ENCODE measurements around the gene BIK. TPM values are rescaled to one million over a fixed set of nuclear protein-coding genes. Genes with fewer than 3 reads are reported as not detected.

Gene BIK
- total and polyA plus RNA-seq, 2 experiments from 2014 or later = 9.6 to 9.8 TPM

DNA sequence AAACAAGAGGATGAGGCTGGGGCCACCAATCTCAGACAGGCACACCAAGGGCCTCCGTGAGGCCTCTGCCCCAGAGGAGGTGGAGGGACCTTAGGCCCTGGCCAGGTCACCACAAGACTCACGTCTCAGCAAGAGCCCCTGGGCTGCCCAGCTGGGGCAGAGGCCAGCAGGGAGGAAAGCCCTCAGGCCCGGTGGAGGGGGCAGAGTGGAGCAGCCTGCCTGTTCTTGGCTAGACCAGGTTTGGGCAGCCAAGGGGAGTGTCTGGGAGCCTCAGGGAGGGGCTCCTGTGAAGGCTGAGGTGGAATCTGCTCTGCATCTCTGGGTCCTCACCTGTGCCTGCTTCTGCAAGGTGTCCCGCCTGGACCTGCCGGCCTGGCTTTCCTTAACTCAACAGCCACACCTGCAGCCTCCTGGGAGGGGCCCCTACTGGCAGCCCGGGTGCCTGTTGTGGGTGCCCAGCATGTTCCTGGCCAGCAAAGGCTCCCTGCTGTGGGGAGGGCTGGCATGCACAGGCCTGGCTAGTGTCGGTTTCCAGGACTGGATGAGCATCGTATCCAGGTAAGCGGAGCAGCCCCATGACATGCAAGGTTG, 64.5 kb downstream of the BIK start:
- no peak for TF ChIP-seq CREB1 (CRISPR knock-in tag; IDR thresholded peaks at IDR 0.05; ENCODE audit: low read depth)
- TF ChIP-seq ZNF114 (CRISPR knock-in tag; IDR thresholded peaks at IDR 0.05) = no peak
- TF ChIP-seq STAT1 (IDR thresholded peaks at IDR 0.05; ENCODE audit: unreplicated experiment) = no peak
- TF ChIP-seq, protein P1, sequence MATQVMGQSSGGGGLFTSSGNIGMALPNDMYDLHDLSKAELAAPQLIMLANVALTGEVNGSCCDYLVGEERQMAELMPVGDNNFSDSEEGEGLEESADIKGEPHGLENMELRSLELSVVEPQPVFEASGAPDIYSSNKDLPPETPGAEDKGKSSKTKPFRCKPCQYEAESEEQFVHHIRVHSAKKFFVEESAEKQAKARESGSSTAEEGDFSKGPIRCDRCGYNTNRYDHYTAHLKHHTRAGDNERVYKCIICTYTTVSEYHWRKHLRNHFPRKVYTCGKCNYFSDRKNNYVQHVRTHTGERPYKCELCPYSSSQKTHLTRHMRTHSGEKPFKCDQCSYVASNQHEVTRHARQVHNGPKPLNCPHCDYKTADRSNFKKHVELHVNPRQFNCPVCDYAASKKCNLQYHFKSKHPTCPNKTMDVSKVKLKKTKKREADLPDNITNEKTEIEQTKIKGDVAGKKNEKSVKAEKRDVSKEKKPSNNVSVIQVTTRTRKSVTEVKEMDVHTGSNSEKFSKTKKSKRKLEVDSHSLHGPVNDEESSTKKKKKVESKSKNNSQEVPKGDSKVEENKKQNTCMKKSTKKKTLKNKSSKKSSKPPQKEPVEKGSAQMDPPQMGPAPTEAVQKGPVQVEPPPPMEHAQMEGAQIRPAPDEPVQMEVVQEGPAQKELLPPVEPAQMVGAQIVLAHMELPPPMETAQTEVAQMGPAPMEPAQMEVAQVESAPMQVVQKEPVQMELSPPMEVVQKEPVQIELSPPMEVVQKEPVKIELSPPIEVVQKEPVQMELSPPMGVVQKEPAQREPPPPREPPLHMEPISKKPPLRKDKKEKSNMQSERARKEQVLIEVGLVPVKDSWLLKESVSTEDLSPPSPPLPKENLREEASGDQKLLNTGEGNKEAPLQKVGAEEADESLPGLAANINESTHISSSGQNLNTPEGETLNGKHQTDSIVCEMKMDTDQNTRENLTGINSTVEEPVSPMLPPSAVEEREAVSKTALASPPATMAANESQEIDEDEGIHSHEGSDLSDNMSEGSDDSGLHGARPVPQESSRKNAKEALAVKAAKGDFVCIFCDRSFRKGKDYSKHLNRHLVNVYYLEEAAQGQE (IDR thresholded peaks at IDR 0.05; ENCODE audit: unreplicated experiment) = no peak
- H3K36me3 Mint-ChIP-seq (ENCODE audit: low read depth) = peaks cover 78% of the 10 kb centered on the region
- H3K4me3 Mint-ChIP-seq = no peak overlapping the region
- no peaks in the 10 kb centered on the region for H3K4me1 ChIP-seq (ENCODE audit: insufficient read depth)
- no peaks in the 10 kb centered on the region for H3F3A ChIP-seq (replicated peaks; ENCODE audit: low read depth)
- H2AFZ ChIP-seq = no peak overlapping the region
- no peaks in the 10 kb centered on the region for H3K9me2 ChIP-seq (ENCODE audit: insufficient read depth)
- H3K27me3 ChIP-seq (ENCODE audit: insufficient read depth) = no peaks in the 10 kb centered on the region
- H4K20me1 ChIP-seq (replicated peaks; ENCODE audit: insufficient read depth) = no peaks in the 10 kb centered on the region; the same call in 1 of the 2 replicates
- peaks cover 13% of the 10 kb centered on the region; the same call in 1 of the 2 replicates for H3K36me3 ChIP-seq (ENCODE audit: insufficient read depth)
- DNase-seq (ENCODE audit: low spot score) = no peak
- no peak for ATAC-seq
- H3K27ac Mint-ChIP-seq = no peak overlapping the region
- H3K4me3 ChIP-seq = no peak overlapping the region
- no peak overlapping the region for H3K4me2 ChIP-seq
- H3K79me2 ChIP-seq (replicated peaks; ENCODE audit: insufficient read depth) = no peaks in the 10 kb centered on the region
- H3K4me1 Mint-ChIP-seq = no peaks in the 10 kb centered on the region
- H3K27me3 Mint-ChIP-seq (ENCODE audit: insufficient read depth, low read depth, poor library complexity) = peaks cover 10% of the 10 kb centered on the region
- no peak overlapping the region for H3K27ac ChIP-seq (ENCODE audit: low read depth)
- no peaks in the 10 kb centered on the region; the same call in 2 of the 3 replicates for H3K9me3 Mint-ChIP-seq

DNA sequence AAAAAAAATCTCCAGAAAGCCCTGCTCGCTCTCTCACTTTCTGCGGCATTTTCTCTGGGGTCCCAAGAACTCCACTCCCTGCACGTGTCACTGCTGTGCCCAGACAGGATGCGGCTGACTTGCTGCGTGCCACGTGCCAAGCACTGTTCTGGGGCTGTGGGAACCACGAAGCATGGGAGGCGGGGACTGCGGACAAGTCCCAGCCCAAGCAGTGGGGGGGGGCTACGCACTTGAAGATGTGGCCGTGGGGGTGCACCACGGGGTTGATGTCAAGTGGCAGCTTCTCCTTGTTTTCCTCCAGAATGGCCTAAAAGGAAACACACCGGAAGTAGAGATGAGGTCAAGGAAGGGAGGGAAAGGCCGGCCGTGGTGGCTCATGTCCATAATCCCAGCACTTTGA, 65.5 kb downstream of the BIK start:
- TF ChIP-seq ZNF114 (CRISPR knock-in tag; IDR thresholded peaks at IDR 0.05) (no peak), JUNB (IDR thresholded peaks at IDR 0.05; ENCODE audit: unreplicated experiment) (no peak), ZNF331 (CRISPR knock-in tag; IDR thresholded peaks at IDR 0.05; ENCODE audit: low read depth) (no peak), NANOG (IDR thresholded peaks at IDR 0.05; ENCODE audit: borderline replicate concordance) (no peak), CREB1 (CRISPR knock-in tag; IDR thresholded peaks at IDR 0.05; ENCODE audit: low read depth) (no peak), EZH2phosphoT487 (IDR thresholded peaks at IDR 0.05; ENCODE audit: unreplicated experiment) (no peak), EZH2 (IDR thresholded peaks at IDR 0.05; ENCODE audit: low read depth, unreplicated experiment) (no peak)
- TF ChIP-seq, protein P2, sequence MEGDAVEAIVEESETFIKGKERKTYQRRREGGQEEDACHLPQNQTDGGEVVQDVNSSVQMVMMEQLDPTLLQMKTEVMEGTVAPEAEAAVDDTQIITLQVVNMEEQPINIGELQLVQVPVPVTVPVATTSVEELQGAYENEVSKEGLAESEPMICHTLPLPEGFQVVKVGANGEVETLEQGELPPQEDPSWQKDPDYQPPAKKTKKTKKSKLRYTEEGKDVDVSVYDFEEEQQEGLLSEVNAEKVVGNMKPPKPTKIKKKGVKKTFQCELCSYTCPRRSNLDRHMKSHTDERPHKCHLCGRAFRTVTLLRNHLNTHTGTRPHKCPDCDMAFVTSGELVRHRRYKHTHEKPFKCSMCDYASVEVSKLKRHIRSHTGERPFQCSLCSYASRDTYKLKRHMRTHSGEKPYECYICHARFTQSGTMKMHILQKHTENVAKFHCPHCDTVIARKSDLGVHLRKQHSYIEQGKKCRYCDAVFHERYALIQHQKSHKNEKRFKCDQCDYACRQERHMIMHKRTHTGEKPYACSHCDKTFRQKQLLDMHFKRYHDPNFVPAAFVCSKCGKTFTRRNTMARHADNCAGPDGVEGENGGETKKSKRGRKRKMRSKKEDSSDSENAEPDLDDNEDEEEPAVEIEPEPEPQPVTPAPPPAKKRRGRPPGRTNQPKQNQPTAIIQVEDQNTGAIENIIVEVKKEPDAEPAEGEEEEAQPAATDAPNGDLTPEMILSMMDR (conservative IDR thresholded peaks at IDR 0.05; ENCODE audit: low read depth in 2 of 2) = no peak
- TF ChIP-seq, protein P1 (IDR thresholded peaks at IDR 0.05; ENCODE audit: unreplicated experiment) = no peak
- TF ChIP-seq, protein P3, sequence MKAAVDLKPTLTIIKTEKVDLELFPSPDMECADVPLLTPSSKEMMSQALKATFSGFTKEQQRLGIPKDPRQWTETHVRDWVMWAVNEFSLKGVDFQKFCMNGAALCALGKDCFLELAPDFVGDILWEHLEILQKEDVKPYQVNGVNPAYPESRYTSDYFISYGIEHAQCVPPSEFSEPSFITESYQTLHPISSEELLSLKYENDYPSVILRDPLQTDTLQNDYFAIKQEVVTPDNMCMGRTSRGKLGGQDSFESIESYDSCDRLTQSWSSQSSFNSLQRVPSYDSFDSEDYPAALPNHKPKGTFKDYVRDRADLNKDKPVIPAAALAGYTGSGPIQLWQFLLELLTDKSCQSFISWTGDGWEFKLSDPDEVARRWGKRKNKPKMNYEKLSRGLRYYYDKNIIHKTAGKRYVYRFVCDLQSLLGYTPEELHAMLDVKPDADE (IDR thresholded peaks at IDR 0.05) = no peak
- ATAC-seq (no peak), DNase-seq (ENCODE audit: low spot score) (no peak)
- H3K36me3 ChIP-seq (ENCODE audit: insufficient read depth) = peaks cover 11% of the 10 kb centered on the region; the same call in 1 of the 2 replicates
- no peaks in the 10 kb centered on the region for H3K79me2 ChIP-seq (replicated peaks; ENCODE audit: insufficient read depth)
- H3K27ac ChIP-seq (ENCODE audit: low read depth) = no peak overlapping the region
- H3K4me2 ChIP-seq = no peak overlapping the region
- H3K27me3 ChIP-seq (ENCODE audit: insufficient read depth) = no peaks in the 10 kb centered on the region
- Mint-ChIP-seq H3K4me3 (no peak overlapping the region), H3K9me3 (no peaks in the 10 kb centered on the region; the same call in 2 of the 3 replicates), H3K4me1 (no peaks in the 10 kb centered on the region), H3K36me3 (ENCODE audit: low read depth) (peaks cover 78% of the 10 kb centered on the region), H3K27ac (no peak overlapping the region), H3K27me3 (ENCODE audit: insufficient read depth, low read depth, poor library complexity) (peaks cover 10% of the 10 kb centered on the region)
- no peaks in the 10 kb centered on the region for H3K4me1 ChIP-seq (ENCODE audit: insufficient read depth)
- H4K20me1 ChIP-seq (replicated peaks; ENCODE audit: insufficient read depth) = no peaks in the 10 kb centered on the region; the same call in 1 of the 2 replicates
- no peaks in the 10 kb centered on the region for H3K9me2 ChIP-seq (ENCODE audit: insufficient read depth)
- H2AFZ ChIP-seq = no peak overlapping the region
- H3F3A ChIP-seq (replicated peaks; ENCODE audit: low read depth) = no peaks in the 10 kb centered on the region
- no peak overlapping the region for H3K4me3 ChIP-seq
